ENCODE measurements around the gene WDTC1.
"Not testable (repeated sequence)": the region's sequence is repeated elsewhere in the genome, so short reads cannot be mapped to it uniquely, and the experiment has no call there.

Gene WDTC1

DNA sequence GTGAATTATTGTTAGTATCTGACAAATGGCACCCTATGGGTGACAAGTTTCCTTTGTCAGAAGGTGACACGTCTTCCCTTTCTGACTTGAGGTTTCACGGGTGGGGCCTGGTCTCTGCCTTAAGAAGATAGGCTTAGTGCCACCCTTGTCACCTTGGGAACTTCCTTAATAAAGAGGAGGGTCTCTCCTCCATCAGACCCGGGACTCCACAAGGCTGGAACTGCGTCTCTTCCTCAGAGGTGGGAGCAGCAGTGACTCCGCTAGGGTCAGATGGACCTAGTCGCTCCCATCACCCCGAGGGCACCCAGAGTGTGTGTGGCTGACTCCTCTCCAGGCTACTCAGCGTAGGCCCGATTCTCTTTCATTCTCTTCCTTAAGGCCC lies 774 bp upstream of the WDTC1 start:
- H3K4me3 ChIP-seq (ENCODE audit: control insufficient read depth, low read depth, low read length): peak overlapping the region; percentile 53
- no peak for DNase-seq (ENCODE audit: low read depth)
- TF ChIP-seq CTCF (IDR thresholded peaks at IDR 0.05; ENCODE audit: control insufficient read depth, insufficient read depth, low read depth, low read length, missing control alignments): no peak

- no peak for TF ChIP-seq CTCF (IDR thresholded peaks at IDR 0.05; ENCODE audit: control insufficient read depth, insufficient read depth, low read depth, low read length, missing control alignments)
- DNase-seq (ENCODE audit: low read depth): no peak
- peak overlapping the region; percentile 62 for H3K4me3 ChIP-seq (ENCODE audit: control insufficient read depth, low read depth, low read length)
Measured at GRCh38 chr1:27235827-27236226, 1.4 kb downstream of the WDTC1 start.

- no peak for DNase-seq (ENCODE audit: low read depth)
- no peak for TF ChIP-seq CTCF (IDR thresholded peaks at IDR 0.05; ENCODE audit: control insufficient read depth, insufficient read depth, low read depth, low read length, missing control alignments)
- no peak overlapping the region for H3K4me3 ChIP-seq (ENCODE audit: control insufficient read depth, low read depth, low read length)
Measured at GRCh38 chr1:27237112-27237511, 2.7 kb downstream of the WDTC1 start.

GRCh38 chr1:27238032-27238431 lies 3.6 kb downstream of the WDTC1 start:
- DNase-seq (ENCODE audit: low read depth): no peak
- no peak overlapping the region for H3K4me3 ChIP-seq (ENCODE audit: control insufficient read depth, low read depth, low read length)
- TF ChIP-seq CTCF (IDR thresholded peaks at IDR 0.05; ENCODE audit: control insufficient read depth, insufficient read depth, low read depth, low read length, missing control alignments): no peak

DNA sequence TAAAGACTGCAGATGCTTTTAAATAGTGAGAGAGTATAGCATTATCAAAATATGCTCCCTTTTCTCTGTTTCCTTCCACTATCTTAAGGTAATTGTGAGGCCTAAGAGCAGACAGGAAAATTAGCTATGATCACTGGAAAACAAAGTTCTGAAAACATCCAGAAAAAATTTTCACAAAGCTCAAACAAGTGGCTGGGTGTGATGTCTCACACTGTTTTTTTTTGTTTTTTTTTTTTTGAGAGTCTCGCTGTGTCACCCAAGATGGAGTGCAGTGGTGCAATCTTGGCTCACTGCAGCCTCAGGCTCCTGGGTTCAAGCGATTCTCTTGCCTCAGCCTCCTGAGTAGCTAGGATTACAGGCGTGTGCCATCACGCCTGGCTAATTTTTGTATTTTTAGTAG lies 7.2 kb downstream of the WDTC1 start:
- DNase-seq (ENCODE audit: low read depth): no peak
- H3K4me3 ChIP-seq (ENCODE audit: control insufficient read depth, low read depth, low read length): no peak overlapping the region
- no peak for TF ChIP-seq CTCF (IDR thresholded peaks at IDR 0.05; ENCODE audit: control insufficient read depth, insufficient read depth, low read depth, low read length, missing control alignments)

- not testable (repeated sequence) for DNase-seq (ENCODE audit: low read depth); H3K4me3 ChIP-seq (ENCODE audit: control insufficient read depth, low read depth, low read length)
Measured at GRCh38 chr1:27243665-27244064, 9.2 kb downstream of the WDTC1 start.

DNA sequence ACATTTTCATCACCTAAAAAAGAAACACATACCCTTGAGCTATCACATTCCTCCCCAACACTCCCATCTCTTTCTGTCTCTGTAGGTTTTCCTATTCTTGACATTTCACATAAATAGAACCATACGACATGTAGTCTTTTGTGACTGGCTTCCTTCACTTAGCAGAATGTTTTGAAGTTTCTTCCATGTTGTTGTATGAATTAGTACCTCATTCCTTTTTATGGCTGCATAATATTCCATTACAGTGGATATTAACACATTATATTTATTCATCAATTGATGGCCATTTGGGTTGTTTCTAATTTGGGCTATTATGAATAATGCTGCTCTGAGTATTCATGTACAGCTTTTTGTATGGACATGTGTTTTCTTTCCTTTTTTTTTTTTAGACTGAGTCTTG lies 11.8 kb downstream of the WDTC1 start:
- no peak for TF ChIP-seq CTCF (IDR thresholded peaks at IDR 0.05; ENCODE audit: control insufficient read depth, insufficient read depth, low read depth, low read length, missing control alignments)
- DNase-seq (ENCODE audit: low read depth): no peak
- H3K4me3 ChIP-seq (ENCODE audit: control insufficient read depth, low read depth, low read length): no peak overlapping the region
